Raji (cell line): ENCODE results near the gene ABTB2.

Experiments
- POLR2A ChIP-seq: IDR thresholded peaks from 2 replicates; pipeline ENCODE4 v1.6.1; 2011; ENCODE audit warnings: low read depth, low read length, control low read depth; ENCODE audit not compliant: insufficient read depth

Gene ABTB2

DNA sequence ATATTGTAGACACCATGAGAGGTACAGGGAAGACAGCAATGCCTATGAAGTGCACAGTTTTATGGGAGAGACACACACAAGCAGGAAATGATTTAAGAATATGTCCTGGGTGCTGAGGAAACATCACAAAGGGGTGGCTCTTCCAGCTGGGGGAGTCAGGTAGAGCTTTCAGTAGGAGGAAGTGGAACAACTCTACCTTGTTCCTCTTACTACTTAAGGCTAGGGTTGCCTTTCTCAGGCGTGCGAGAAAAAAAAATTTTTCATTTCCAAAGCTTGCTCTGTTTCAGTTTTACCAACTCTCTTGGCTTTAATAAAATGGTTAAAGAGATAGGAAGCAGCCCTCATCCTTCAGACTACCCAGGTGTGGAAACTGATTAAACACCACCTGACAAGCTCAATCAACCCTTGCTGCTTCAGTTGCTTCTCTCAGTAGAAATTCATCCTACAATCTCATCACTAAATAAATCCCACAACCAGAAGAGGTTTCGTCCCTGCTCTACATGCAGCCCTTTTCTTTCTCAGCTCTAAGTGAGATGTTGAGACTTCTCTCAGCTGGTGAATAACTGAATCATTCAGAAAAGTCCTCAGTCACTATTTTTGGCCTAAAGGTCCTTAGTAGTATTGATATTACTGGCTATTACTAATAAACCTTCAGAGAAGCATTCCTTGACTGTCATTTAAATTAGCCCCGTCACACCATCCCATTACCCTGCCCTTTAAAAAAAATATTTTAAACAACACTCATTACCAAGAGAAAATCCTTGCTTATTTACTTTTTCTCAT, 5.9 kb downstream of the ABTB2 start:
- no peak for TF ChIP-seq POLR2A

DNA sequence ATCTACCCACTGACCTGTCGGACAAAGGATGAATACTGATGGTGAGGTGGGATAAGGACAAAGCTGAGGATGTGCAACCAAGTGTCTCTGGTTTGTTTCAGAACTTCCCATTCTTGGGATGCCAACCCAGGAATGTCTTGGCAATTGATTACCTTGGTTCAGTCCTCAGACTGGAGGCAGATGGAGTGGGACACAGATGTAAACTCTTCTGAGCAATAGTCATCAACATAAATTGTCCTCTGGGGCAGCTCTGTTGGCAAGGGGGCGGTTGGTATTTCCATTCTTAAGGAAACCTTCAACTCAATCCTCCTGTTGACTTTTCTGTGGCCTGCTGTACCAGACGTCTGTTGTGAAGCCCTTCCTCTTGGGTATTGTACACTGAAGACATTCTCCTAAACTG, 6.8 kb downstream of the ABTB2 start:
- TF ChIP-seq POLR2A: no peak

DNA sequence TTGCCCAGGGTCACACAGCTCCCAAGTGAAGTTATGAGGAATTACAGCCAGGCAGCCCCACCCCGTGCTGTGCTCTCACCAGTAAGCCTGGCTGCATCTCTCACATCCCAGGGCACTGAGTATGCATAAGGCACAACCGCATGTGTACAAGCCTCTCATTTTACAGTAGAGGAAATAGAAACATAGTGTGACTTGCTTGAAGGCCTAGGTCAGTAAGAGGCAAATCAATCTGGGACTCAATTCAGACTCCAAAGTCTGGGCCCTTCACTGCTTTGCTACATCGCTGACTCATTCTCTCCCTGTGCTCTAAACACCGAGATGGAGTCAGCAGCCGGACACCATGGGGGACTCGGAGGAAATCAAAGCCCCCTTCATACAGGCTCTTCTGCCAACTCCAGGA, 7.9 kb downstream of the ABTB2 start:
- TF ChIP-seq POLR2A: no peak

DNA sequence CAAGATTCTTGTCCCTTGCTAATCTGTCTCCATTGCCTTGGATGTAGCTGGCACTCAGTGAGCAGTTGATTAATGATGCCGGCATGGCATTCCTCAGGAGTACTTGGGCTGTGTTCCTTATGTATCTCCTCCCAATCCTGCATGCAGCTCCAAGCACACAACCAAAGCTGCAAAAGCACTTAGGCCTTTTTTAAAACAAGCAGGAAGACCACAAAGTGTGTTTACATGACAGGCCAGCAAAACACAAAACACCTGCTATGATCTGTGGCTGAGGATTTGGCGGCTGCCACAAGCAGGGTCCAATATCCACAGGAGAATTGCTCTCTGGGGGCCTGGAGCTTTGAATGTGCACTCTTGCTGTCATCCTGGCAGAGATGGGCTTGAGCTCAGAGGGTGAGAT, 8.9 kb downstream of the ABTB2 start:
- TF ChIP-seq POLR2A: no peak

DNA sequence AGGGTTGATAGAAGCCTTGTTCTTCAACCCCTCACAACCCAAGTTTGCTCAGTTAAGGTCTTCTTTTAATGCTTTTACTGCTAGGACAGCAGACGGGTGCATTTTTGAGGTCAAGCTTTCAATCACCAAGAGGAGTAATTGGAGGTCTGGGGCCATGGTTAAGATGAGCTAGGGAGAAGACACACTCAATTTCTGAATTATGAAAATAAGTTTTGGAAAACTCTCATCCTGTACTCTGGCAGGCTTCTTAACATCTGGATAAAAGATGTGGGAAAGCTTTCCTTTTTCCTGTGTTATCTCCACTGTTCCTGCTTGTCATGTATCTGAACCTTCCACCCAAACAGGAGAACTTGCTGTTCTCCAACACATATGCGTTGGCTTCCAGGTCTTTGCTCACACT, 9.7 kb downstream of the ABTB2 start:
- TF ChIP-seq POLR2A: no peak

DNA sequence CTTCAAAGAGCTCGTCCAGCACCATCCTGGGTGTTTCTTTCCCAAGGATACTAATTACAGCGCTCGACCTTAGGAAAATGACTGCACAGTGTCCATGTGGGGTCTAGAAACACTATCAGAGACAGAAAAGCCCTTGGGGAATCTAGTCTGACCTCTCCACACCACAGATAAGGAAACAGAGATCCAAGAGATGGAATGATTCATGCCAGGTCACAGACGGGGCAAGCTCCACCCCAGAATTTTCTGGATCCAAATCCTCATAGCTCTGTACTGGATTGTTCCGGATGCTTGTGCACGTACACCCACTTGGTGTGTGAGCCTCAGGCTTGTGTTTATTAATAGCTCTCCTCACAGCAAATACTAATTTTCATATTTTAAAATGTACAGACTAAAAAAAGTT, 11.3 kb downstream of the ABTB2 start:
- TF ChIP-seq POLR2A: no peak

DNA sequence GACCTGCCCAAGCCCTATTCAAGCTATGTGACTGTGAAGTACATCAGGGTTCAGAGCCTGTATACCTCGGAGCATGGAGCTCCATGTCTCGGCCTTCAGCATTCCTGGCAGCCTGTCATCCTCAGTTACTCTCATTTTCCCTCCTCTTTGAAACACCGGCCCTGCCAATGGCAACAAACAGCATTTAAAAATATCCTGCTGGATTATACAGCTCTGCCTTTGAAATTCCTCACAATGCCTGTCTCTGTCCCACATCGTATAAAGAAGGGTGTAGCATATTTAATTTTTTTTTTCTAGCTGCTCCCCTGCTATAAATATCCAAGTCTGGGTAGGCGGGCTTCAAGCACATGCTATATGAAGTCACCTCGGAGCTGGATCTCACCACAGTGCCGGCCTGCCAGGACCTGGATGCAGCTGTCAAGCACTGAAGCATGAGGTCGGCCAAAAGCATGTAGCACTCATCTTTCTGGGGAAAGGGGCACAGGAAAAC, 11.8 kb downstream of the ABTB2 start:
- TF ChIP-seq POLR2A: no peak

DNA sequence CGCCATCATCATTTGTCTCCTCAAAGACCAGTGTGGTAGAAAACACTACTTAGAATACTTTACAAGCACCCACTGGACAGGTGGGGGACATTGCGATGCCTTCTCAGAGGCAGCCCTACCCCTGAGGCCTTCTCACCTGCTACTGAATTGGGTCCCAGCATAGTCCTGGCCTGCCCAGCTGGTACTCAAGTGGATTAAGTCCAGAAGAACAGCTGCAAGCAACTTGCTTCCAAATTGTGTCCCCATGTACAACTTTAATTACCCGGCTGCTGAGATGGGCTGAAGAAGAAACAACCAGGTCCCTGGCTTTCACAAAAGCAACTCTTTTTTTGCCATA, 12.3 kb downstream of the ABTB2 start:
- no peak for TF ChIP-seq POLR2A

DNA sequence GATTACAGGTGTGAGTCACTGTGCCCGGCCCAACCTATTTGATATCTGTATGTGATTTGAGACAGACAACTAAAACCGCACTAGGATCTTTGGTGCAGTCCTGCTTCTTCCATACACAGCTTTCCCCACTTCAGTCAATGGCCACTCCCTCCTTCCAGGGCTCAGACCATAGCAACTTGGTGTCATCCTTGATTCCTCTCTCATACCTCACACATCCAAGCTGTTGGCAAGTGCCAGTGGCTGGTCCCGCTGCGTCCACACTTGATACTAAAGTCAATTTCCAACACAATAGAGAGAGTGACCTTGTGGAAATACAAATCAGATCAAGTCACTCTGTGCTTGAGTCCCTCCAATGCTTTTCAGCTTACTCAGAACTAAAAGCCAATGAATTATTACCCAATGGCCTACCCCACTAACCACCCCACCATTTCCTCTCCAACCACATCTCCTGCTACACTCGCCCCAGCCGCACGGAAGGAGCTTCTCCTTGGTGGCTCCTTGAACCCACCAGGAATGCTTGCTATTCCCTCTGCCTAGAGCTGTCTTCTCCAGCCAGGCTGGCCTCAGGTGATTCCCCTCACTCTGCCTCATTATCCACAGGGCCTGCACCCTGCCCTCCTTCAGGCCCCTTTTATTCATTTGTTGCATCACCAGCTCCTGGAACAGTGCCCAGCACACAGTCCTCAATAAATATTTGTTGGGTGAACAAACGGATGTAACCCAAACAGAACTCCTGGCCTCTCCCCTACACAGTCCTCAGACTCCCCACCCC, 12.9 kb downstream of the ABTB2 start:
- no peak for TF ChIP-seq POLR2A

DNA sequence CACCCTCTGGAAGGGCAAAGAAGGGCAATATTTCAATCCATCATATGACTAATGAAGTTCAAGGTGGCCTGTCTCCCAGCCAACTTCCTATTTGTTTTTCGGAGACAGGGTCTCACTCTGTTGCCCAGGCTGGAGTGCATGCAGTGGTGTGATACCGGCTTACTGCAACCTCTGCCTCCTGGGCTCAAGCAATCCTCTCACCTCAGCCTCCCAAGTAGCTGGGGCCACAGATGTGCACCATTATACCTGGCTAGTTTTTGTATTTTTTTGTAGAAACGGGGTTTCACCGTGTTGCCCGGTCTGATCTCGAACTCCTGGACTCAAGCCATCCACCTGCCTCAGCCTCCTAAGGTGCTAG, 13.4 kb downstream of the ABTB2 start:
- no peak for TF ChIP-seq POLR2A

DNA sequence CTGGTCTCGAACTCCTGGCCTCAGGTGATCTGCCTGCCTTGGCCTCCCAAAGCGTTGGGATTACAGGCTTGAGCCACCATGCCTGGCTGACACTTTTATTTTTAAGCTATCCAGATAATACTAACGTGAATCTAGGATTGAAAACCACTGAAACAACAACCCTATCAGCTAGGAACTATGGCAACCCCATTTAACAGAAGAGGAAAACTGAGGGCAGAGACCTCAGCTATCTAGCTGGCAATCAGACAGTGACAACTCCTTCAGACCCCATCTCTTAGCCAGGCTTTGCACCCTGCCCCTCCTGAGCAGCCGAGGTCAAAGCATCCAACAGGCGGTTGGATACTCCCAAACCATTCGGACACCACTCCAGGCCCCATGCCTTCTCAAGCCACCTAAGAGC, 14.1 kb downstream of the ABTB2 start:
- no peak for TF ChIP-seq POLR2A

DNA sequence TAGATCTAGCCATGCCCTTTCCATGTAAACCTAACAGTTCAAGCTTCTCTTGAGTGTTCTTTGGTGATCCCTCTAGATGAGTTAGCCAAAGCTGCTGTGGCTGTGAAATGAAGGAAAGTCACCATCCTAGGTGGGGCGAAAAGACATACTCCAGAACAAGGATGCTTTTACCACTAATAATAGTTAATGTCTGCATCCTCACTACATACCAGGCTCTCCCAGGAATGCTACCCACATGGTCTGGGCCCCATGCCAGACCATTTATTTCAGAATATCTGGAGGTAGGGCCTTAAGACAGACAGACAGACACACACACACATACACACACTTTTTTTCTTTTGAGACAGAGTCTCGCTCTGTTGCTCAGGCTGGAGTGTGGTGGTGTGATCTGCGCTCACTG, 14.7 kb downstream of the ABTB2 start:
- no peak for TF ChIP-seq POLR2A

DNA sequence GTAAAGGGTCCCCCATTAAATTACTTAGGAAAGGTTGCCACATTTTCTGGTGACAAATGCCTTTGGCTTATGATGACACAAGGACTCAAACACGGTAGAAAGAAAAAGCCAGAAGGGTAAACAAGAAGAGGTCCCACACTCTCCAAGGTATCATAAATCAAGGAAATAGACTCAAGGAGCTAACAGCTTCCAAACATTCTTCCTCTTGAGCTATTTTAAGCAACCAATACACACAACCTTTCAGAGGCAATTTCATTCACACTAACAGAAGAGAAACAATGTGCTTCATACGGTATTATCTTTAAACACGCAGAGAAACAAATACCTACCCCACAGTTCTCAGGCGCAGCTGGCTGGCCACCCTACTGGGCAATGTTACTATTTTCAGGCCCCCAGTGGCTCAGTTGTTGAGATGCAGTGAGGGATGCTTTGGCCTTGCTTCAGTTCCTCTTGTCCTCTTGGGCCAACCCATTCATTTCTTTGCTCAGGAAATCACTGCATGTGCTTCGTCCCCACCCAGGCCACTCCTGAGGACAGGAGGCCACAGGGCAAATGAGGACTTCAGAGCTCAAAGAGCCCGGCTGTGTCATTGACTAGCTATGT, 15.8 kb downstream of the ABTB2 start:
- no peak for TF ChIP-seq POLR2A

DNA sequence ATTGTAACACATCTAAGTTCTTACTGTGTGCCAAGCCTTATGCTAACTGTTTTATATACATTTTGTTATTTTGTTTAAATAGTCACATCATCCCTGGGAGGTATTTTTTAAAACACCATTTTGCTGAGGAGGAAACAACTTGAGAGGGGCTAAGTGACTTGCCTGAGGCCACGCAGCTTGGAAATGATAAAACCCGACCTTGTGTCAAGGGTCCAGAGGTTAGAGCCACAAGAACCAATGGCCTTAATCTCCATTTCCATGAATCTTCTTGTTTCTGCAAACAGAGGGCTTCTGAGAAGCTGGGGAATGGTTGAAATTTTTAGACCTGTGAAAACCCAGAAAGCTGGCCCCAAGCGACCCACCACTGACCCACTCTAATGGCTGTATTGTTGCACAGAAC, 16.7 kb downstream of the ABTB2 start:
- TF ChIP-seq POLR2A: no peak

DNA sequence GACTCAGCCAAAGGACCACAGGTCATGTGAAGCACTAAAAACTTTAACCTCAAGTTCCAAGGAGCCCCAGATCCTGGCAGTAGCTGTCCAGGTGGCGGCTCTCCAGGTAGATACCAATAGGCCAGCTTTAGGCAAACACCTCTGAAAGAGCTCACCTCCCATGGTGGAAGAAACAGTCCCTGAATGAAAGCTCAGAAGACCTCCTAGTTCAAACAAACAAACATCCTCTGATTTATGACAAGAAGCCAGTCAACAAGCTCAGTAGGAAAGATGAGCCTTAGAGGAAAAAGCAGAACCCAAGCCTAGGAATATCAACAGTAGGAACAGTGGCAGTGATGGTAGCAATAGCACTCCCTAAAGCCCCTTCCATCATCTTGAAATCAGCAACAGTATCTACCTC, 17.2 kb downstream of the ABTB2 start:
- no peak for TF ChIP-seq POLR2A
